Cerebellar nuclear complex (tissue), 1 donor: ENCODE data around the gene REEP1.

Source experiments
- DNase-seq, 2 experiments: peaks; one replicate each; lab custom pipeline; 2025; lab: John Stamatoyannopoulos, UW

REEP1 gene

GRCh38 chr2:86195808-86196387 is 141.5 kb downstream of the REEP1 start:
- DNase-seq = no peak

- peak; percentile 73 to 92 for DNase-seq
Measured at GRCh38 chr2:86195055-86195807, 142.2 kb downstream of the REEP1 start, which contains the start of gene IMMT. Gene IMMT, minus strand, starts transcription at chr2:86195462. Its CDS starts 80 bp downstream, at chr2:86195382.

GRCh38 chr2:86194751-86195054 is 142.7 kb downstream of the REEP1 start:
- peak in 1 of 2 experiments; percentile 83 for DNase-seq

GRCh38 chr2:86193901-86194567 is 143.4 kb downstream of the REEP1 start:
- no peak for DNase-seq

GRCh38 chr2:86189782-86190416 is 147.5 kb downstream of the REEP1 start:
- DNase-seq = no peak

GRCh38 chr2:86186431-86186830 is 151.0 kb downstream of the REEP1 start:
- no peak for DNase-seq

- DNase-seq = no peak
Measured at GRCh38 chr2:86185517-86186212, 151.8 kb downstream of the REEP1 start.

GRCh38 chr2:86176597-86176996 is 160.8 kb downstream of the REEP1 start:
- no peak for DNase-seq

GRCh38 chr2:86175828-86176227 is 161.6 kb downstream of the REEP1 start:
- DNase-seq = no peak

- DNase-seq = no peak
Measured at GRCh38 chr2:86174445-86174844, 163.0 kb downstream of the REEP1 start.

- DNase-seq = no peak
Measured at GRCh38 chr2:86172610-86173009, 164.8 kb downstream of the REEP1 start.

- DNase-seq = no peak
Measured at GRCh38 chr2:86171295-86171694, 166.1 kb downstream of the REEP1 start.

- DNase-seq = no peak
Measured at GRCh38 chr2:86170449-86170848, 167.0 kb downstream of the REEP1 start.
